ENCODE data around the gene HOOK2. TPM values are rescaled to one million over a fixed set of nuclear protein-coding genes. Genes with fewer than 3 reads are reported as not detected.

HOOK2 gene
- total RNA-seq, 1 experiment from 2014 or later: 70.0 TPM

DNA sequence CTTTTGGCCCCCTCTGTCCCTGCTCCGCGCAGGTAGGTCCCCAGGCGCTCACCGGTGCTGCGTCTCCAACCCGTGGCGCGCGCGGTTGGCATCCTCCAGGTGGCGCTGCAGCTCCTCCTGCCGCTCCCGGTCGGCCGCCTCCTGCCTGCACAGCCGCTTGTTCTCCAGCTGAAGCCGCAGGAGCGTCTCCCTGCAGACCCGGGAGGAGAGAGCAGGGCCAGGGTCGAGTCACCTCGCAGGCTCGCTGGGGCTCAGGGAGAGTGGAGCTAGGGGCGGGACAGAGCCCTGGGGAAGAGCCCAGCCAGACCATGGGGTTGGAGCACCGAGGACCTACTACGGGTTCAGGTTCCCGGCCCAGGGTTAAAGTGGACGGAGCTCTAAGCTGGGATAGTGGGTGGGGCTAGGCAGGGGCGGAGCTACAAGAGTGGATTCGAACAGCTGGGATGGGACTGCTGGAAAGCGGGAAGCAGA, 9.3 kb downstream of the HOOK2 start:
- peak overlapping the region; percentile 67; the same call in 1 of the 2 replicates for H3K27ac Mint-ChIP-seq
- peaks cover 31% of the 10 kb centered on the region for H3K36me3 Mint-ChIP-seq
- 0 out of 2 replicates have a peak, but pooled peaks have one; percentile 9 for TF ChIP-seq KAT7 (CRISPR knock-in tag; IDR thresholded peaks at IDR 0.05; ENCODE audit: borderline replicate concordance)
- TF ChIP-seq, protein P1, sequence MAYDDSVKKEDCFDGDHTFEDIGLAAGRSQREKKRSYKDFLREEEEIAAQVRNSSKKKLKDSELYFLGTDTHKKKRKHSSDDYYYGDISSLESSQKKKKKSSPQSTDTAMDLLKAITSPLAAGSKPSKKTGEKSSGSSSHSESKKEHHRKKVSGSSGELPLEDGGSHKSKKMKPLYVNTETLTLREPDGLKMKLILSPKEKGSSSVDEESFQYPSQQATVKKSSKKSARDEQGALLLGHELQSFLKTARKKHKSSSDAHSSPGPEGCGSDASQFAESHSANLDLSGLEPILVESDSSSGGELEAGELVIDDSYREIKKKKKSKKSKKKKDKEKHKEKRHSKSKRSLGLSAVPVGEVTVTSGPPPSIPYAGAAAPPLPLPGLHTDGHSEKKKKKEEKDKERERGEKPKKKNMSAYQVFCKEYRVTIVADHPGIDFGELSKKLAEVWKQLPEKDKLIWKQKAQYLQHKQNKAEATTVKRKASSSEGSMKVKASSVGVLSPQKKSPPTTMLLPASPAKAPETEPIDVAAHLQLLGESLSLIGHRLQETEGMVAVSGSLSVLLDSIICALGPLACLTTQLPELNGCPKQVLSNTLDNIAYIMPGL (CRISPR knock-in tag; IDR thresholded peaks at IDR 0.05): peak; percentile 87
- TF ChIP-seq ARID4B (CRISPR knock-in tag; IDR thresholded peaks at IDR 0.05; ENCODE audit: borderline replicate concordance): peak; percentile 54
- TF ChIP-seq ZNF532 (CRISPR knock-in tag; IDR thresholded peaks at IDR 0.05; ENCODE audit: borderline replicate concordance): no peak
- TF ChIP-seq, protein P2, sequence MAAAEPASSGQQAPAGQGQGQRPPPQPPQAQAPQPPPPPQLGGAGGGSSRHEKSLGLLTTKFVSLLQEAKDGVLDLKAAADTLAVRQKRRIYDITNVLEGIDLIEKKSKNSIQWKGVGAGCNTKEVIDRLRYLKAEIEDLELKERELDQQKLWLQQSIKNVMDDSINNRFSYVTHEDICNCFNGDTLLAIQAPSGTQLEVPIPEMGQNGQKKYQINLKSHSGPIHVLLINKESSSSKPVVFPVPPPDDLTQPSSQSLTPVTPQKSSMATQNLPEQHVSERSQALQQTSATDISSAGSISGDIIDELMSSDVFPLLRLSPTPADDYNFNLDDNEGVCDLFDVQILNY (CRISPR knock-in tag; IDR thresholded peaks at IDR 0.05): no peak
- peak; percentile 48; the same call in 1 of the 2 replicates for TF ChIP-seq ZBTB21 (CRISPR knock-in tag; IDR thresholded peaks at IDR 0.05; ENCODE audit: borderline replicate concordance)
- TF ChIP-seq, protein P3, sequence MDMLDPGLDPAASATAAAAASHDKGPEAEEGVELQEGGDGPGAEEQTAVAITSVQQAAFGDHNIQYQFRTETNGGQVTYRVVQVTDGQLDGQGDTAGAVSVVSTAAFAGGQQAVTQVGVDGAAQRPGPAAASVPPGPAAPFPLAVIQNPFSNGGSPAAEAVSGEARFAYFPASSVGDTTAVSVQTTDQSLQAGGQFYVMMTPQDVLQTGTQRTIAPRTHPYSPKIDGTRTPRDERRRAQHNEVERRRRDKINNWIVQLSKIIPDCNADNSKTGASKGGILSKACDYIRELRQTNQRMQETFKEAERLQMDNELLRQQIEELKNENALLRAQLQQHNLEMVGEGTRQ (CRISPR knock-in tag; IDR thresholded peaks at IDR 0.05): 0 out of 2 replicates have a peak, but pooled peaks have one; percentile 20
- no peak for TF ChIP-seq PRRX2 (CRISPR knock-in tag; IDR thresholded peaks at IDR 0.05)
- TF ChIP-seq EMX1 (CRISPR knock-in tag; IDR thresholded peaks at IDR 0.05): no peak
- TF ChIP-seq MAX (CRISPR knock-in tag; IDR thresholded peaks at IDR 0.05): 0 out of 2 replicates have a peak, but pooled peaks have one; percentile 56
- no peak for TF ChIP-seq ESRRA (CRISPR knock-in tag; IDR thresholded peaks at IDR 0.05; ENCODE audit: borderline replicate concordance)
- no peak for TF ChIP-seq ZNF317 (CRISPR knock-in tag; IDR thresholded peaks at IDR 0.05; ENCODE audit: borderline replicate concordance, low read depth)
- TF ChIP-seq, protein P4, sequence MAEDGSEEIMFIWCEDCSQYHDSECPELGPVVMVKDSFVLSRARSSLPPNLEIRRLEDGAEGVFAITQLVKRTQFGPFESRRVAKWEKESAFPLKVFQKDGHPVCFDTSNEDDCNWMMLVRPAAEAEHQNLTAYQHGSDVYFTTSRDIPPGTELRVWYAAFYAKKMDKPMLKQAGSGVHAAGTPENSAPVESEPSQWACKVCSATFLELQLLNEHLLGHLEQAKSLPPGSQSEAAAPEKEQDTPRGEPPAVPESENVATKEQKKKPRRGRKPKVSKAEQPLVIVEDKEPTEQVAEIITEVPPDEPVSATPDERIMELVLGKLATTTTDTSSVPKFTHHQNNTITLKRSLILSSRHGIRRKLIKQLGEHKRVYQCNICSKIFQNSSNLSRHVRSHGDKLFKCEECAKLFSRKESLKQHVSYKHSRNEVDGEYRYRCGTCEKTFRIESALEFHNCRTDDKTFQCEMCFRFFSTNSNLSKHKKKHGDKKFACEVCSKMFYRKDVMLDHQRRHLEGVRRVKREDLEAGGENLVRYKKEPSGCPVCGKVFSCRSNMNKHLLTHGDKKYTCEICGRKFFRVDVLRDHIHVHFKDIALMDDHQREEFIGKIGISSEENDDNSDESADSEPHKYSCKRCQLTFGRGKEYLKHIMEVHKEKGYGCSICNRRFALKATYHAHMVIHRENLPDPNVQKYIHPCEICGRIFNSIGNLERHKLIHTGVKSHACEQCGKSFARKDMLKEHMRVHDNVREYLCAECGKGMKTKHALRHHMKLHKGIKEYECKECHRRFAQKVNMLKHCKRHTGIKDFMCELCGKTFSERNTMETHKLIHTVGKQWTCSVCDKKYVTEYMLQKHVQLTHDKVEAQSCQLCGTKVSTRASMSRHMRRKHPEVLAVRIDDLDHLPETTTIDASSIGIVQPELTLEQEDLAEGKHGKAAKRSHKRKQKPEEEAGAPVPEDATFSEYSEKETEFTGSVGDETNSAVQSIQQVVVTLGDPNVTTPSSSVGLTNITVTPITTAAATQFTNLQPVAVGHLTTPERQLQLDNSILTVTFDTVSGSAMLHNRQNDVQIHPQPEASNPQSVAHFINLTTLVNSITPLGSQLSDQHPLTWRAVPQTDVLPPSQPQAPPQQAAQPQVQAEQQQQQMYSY (CRISPR knock-in tag; IDR thresholded peaks at IDR 0.05): peak; percentile 42; the same call in 1 of the 2 replicates
- TF ChIP-seq, protein P5, sequence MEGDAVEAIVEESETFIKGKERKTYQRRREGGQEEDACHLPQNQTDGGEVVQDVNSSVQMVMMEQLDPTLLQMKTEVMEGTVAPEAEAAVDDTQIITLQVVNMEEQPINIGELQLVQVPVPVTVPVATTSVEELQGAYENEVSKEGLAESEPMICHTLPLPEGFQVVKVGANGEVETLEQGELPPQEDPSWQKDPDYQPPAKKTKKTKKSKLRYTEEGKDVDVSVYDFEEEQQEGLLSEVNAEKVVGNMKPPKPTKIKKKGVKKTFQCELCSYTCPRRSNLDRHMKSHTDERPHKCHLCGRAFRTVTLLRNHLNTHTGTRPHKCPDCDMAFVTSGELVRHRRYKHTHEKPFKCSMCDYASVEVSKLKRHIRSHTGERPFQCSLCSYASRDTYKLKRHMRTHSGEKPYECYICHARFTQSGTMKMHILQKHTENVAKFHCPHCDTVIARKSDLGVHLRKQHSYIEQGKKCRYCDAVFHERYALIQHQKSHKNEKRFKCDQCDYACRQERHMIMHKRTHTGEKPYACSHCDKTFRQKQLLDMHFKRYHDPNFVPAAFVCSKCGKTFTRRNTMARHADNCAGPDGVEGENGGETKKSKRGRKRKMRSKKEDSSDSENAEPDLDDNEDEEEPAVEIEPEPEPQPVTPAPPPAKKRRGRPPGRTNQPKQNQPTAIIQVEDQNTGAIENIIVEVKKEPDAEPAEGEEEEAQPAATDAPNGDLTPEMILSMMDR (IDR thresholded peaks at IDR 0.05): peak; percentile 61
- no peak for TF ChIP-seq OVOL2 (CRISPR knock-in tag; IDR thresholded peaks at IDR 0.05; ENCODE audit: borderline replicate concordance)
- 0 out of 2 replicates have a peak, but pooled peaks have one; percentile 37 for TF ChIP-seq SP1 (CRISPR knock-in tag; conservative IDR thresholded peaks at IDR 0.05)

More for the DNA sequence above, 9.3 kb downstream of the HOOK2 start:
- DNase-seq (ENCODE audit: low spot score) (peak; percentile 89), ATAC-seq (peak; percentile 73)
- ChIA-PET CTCF (interaction anchor here (0.7 to 11.1 kb wide), 33 partner anchors 8 to 199 kb away, joined by 3 to 341 read pairs (median 6); partner anchors contain the start of genes BEST2, DNASE2, FBXW9 and GCDH), POLR2A (interaction anchor here (0.6 to 2.2 kb wide), 6 partner anchors 8 to 203 kb away, joined by 3 to 12 read pairs (median 4); no protein-coding TSS in a partner anchor)
- Mint-ChIP-seq H3K27me3 (ENCODE audit: low read depth) (no peaks in the 10 kb centered on the region; the same call in 1 of the 2 replicates), H3K9me3 (no peaks in the 10 kb centered on the region), H3K4me3 (peak overlapping the region; percentile 60), H3K4me1 (peaks cover 13% of the 10 kb centered on the region)
